K562 (cell line): Measurements from ENCODE around the gene FBXL4. TPM values are rescaled to one million over a fixed set of nuclear protein-coding genes. Genes with fewer than 3 reads are reported as not detected.

ENCODE experiments used
- CREB1 ChIP-seq, 2 experiments: sonication (generic) in 1 of 2; formaldehyde crosslinking in 1 of 2; IDR thresholded peaks; 2 replicates each; pipeline versions ENCODE4 v1.6.1 to v1.8.0; 2012 to 2022; ENCODE audit warnings: inconsistent platforms in 1 of 2, mild to moderate bottlenecking in 1 of 2, missing genetic modification reagents in 1 of 2, moderate library complexity in 1 of 2
- GTF2E2 ChIP-seq: fragments of 200-800 bp; sonication (Bioruptor generic); IDR thresholded peaks from 2 replicates; pipeline ENCODE4 v1.6.1; 2016; ENCODE audit warnings: missing genetic modification characterization, missing compliant biosample characterization
- JUND ChIP-seq, 2 experiments: IDR thresholded peaks; 2 replicates in 1 of 2; 3 replicates in 1 of 2; pipeline ENCODE4 v1.6.1; 2011; ENCODE audit warnings: borderline replicate concordance in 2 of 2, low read depth in 2 of 2, low read length in 2 of 2, improper control_type of control experiment in 1 of 2, missing biosample characterization in 1 of 2, missing genetic modification characterization in 1 of 2, missing genetic modification reagents in 1 of 2
- RB1 ChIP-seq: fragments of 450-650 bp; IDR thresholded peaks from 2 replicates; pipeline ENCODE4 v1.6.1; 2017; ENCODE audit warnings: low read depth, mild to moderate bottlenecking
- RFX5 ChIP-seq: IDR thresholded peaks from 2 replicates; pipeline ENCODE4 v1.6.1; 2011; ENCODE audit warnings: low read depth, mild to moderate bottlenecking, improper control_type of control experiment, low read length
- U2AF2 ChIP-seq: fragments of 200-400 bp; formaldehyde crosslinking; optimal IDR thresholded peaks from 2 replicates; pipeline ENCODE3; 2017; ENCODE audit warnings: low read depth, mild to moderate bottlenecking, low read length
- polyA plus RNA-seq, 8 experiments: library from polyadenylated mRNA; depleted of rRNA in 4 of 8; stranded (reverse) in 5 of 8; unstranded in 3 of 8; fragments of >200 nt; fragmentation: Nextera tagmentation in 2 of 8; fragmentation: Illumina TruSeq in 1 of 8; extraction: Ambion mirVana in 2 of 8; extraction: Trizol in 1 of 8; gene quantifications; 2 replicates each; pipeline versions ENCODE4 v1.2.1 to v1.2.3, GENCODE V29; 2011 to 2014; ENCODE audit warnings: inconsistent platforms in 1 of 8, missing spikeins in 1 of 8
- total RNA-seq, 7 experiments: library from RNA; depleted of rRNA in 6 of 7; stranded (reverse); fragments of >200 nt in 6 of 7; fragmentation: Illumina TruSeq in 2 of 7; extraction: Trizol in 2 of 7; gene quantifications; 2 replicates each; pipeline versions ENCODE4 v1.2.1 to v1.2.3, GENCODE V29; 2011 to 2021; ENCODE audit warnings: low replicate concordance in 1 of 7
- TF ChIP-seq, protein P1 (sequence below): fragments of 150-350 bp; conservative IDR thresholded peaks from 2 replicates; pipeline ENCODE4 v1.6.1; 2014; ENCODE audit warnings: low read length
- TF ChIP-seq, protein P2 (sequence below), 2 experiments: fragments of 450-650 bp; conservative IDR thresholded peaks; 2 replicates each; pipeline ENCODE4 v1.6.1; 2017; ENCODE audit warnings: mild to moderate bottlenecking in 2 of 2, moderate library complexity in 2 of 2
- TF ChIP-seq, protein P3 (sequence below), 3 experiments: fragments of 200-800 bp in 1 of 3; fragments of 250-450 bp in 1 of 3; fragments of 450-650 bp in 1 of 3; sonication (Bioruptor Pico) in 1 of 3; sonication (Bioruptor generic) in 1 of 3; formaldehyde crosslinking in 1 of 3; IDR thresholded peaks; 2 replicates each; pipeline versions ENCODE4 v1.6.1 to v1.8.0; 2016 to 2022; ENCODE audit warnings: mild to moderate bottlenecking in 2 of 3, missing genetic modification characterization in 2 of 3, missing compliant biosample characterization in 1 of 3, moderate library complexity in 1 of 3
- TF ChIP-seq, protein P4 (sequence below): fragments of 450-650 bp; formaldehyde crosslinking; IDR thresholded peaks from 2 replicates; pipeline ENCODE4 v1.4.0; 2020; ENCODE audit warnings: mild to moderate bottlenecking, moderate library complexity
- TF ChIP-seq, protein P5 (sequence below): fragments of 250-450 bp; sonication (Bioruptor Pico); IDR thresholded peaks from 2 replicates; pipeline ENCODE4 v1.5.0; 2020; ENCODE audit warnings: mild to moderate bottlenecking

FBXL4 gene
- total and polyA plus RNA-seq, 9 of the 15 experiments (the other 6 are each of a cell fraction or from before 2014, with no cell fraction given) = 4.2 to 23.1 (median 7.7) TPM

DNA sequence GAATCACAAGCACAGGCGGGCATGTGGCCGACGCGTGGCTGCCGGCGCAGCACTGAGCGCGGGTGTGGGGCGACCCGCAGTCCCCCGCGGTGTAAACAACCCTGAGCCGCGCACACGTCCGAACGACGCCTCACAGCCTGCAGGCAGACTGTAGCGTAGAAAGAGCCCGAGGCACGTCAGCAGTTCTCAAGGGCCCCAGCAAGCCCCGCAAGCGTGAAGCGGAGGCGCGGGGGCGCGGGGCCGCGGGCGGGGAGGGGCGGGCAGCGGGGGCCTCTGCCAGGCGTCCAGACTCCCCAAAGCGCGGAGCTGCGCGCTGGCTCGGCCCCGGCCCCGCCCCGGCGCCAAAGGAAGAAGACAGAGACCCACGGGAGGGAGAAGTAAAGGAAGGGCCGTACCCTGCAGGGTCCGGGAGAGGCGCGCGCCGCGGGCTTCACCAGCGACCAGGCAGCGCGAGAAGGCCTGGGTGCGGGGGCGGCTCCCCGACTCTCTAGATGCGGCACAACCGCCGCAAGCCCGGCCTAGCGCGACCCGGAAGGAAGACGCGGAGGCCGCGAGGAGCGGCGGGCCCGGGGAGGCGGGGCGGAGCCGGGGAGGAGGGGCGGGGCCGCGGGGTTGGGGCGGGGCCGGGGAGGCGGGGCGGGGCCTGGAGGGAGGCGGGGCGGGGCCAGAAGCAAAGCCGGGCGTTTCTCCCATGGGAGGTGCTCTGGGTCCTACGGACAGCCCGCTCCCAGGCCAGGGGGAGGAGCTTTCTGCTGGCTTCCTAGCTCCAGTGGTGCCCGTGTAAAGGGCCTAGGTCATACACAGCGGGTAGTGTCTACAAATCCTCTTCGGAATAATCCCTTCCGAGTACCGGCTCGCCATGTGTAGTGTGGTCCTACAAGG, at the start of gene FBXL4 (continued):
- TF ChIP-seq, protein P1, sequence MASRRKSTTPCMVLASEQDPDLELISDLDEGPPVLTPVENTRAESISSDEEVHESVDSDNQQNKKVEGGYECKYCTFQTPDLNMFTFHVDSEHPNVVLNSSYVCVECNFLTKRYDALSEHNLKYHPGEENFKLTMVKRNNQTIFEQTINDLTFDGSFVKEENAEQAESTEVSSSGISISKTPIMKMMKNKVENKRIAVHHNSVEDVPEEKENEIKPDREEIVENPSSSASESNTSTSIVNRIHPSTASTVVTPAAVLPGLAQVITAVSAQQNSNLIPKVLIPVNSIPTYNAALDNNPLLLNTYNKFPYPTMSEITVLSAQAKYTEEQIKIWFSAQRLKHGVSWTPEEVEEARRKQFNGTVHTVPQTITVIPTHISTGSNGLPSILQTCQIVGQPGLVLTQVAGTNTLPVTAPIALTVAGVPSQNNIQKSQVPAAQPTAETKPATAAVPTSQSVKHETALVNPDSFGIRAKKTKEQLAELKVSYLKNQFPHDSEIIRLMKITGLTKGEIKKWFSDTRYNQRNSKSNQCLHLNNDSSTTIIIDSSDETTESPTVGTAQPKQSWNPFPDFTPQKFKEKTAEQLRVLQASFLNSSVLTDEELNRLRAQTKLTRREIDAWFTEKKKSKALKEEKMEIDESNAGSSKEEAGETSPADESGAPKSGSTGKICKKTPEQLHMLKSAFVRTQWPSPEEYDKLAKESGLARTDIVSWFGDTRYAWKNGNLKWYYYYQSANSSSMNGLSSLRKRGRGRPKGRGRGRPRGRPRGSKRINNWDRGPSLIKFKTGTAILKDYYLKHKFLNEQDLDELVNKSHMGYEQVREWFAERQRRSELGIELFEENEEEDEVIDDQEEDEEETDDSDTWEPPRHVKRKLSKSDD = no peak
- TF ChIP-seq, protein P2, sequence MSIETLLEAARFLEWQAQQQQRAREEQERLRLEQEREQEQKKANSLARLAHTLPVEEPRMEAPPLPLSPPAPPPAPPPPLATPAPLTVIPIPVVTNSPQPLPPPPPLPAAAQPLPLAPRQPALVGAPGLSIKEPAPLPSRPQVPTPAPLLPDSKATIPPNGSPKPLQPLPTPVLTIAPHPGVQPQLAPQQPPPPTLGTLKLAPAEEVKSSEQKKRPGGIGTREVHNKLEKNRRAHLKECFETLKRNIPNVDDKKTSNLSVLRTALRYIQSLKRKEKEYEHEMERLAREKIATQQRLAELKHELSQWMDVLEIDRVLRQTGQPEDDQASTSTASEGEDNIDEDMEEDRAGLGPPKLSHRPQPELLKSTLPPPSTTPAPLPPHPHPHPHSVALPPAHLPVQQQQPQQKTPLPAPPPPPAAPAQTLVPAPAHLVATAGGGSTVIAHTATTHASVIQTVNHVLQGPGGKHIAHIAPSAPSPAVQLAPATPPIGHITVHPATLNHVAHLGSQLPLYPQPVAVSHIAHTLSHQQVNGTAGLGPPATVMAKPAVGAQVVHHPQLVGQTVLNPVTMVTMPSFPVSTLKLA (conservative IDR thresholded peaks at IDR 0.05) = peak; percentile 78 to 85
- TF ChIP-seq, protein P3, sequence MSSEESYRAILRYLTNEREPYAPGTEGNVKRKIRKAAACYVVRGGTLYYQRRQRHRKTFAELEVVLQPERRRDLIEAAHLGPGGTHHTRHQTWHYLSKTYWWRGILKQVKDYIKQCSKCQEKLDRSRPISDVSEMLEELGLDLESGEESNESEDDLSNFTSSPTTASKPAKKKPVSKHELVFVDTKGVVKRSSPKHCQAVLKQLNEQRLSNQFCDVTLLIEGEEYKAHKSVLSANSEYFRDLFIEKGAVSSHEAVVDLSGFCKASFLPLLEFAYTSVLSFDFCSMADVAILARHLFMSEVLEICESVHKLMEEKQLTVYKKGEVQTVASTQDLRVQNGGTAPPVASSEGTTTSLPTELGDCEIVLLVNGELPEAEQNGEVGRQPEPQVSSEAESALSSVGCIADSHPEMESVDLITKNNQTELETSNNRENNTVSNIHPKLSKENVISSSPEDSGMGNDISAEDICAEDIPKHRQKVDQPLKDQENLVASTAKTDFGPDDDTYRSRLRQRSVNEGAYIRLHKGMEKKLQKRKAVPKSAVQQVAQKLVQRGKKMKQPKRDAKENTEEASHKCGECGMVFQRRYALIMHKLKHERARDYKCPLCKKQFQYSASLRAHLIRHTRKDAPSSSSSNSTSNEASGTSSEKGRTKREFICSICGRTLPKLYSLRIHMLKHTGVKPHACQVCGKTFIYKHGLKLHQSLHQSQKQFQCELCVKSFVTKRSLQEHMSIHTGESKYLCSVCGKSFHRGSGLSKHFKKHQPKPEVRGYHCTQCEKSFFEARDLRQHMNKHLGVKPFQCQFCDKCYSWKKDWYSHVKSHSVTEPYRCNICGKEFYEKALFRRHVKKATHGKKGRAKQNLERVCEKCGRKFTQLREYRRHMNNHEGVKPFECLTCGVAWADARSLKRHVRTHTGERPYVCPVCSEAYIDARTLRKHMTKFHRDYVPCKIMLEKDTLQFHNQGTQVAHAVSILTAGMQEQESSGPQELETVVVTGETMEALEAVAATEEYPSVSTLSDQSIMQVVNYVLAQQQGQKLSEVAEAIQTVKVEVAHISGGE (CRISPR knock-in tag; IDR thresholded peaks at IDR 0.05) = peak in 1 of 3 experiments; percentile 84; a peak in 2 of 6 replicates
- peak; percentile 62; the same call in 1 of the 2 replicates for TF ChIP-seq RB1
- TF ChIP-seq, protein P4, sequence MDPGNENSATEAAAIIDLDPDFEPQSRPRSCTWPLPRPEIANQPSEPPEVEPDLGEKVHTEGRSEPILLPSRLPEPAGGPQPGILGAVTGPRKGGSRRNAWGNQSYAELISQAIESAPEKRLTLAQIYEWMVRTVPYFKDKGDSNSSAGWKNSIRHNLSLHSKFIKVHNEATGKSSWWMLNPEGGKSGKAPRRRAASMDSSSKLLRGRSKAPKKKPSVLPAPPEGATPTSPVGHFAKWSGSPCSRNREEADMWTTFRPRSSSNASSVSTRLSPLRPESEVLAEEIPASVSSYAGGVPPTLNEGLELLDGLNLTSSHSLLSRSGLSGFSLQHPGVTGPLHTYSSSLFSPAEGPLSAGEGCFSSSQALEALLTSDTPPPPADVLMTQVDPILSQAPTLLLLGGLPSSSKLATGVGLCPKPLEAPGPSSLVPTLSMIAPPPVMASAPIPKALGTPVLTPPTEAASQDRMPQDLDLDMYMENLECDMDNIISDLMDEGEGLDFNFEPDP (CRISPR knock-in tag) = no peak
- no peak for TF ChIP-seq RFX5
- no peak for TF ChIP-seq GTF2E2 (tag)
- no peak for TF ChIP-seq U2AF2
- TF ChIP-seq CREB1 (IDR thresholded peaks at IDR 0.05) = peak; percentile 36; the same call in 1 of the 2 replicates
- TF ChIP-seq CREB1 (CRISPR knock-in tag; IDR thresholded peaks at IDR 0.05) = peak; percentile 48; the same call in 1 of the 2 replicates
- no peak for TF ChIP-seq JUND (IDR thresholded peaks at IDR 0.05; ENCODE audit: borderline replicate concordance, low read depth, low read length)
- TF ChIP-seq JUND (tag; IDR thresholded peaks at IDR 0.05; ENCODE audit: borderline replicate concordance, low read depth, low read length) = no peak
- TF ChIP-seq, protein P5, sequence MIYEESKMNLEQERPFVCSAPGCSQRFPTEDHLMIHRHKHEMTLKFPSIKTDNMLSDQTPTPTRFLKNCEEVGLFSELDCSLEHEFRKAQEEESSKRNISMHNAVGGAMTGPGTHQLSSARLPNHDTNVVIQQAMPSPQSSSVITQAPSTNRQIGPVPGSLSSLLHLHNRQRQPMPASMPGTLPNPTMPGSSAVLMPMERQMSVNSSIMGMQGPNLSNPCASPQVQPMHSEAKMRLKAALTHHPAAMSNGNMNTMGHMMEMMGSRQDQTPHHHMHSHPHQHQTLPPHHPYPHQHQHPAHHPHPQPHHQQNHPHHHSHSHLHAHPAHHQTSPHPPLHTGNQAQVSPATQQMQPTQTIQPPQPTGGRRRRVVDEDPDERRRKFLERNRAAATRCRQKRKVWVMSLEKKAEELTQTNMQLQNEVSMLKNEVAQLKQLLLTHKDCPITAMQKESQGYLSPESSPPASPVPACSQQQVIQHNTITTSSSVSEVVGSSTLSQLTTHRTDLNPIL = no peak
